ENCODE measurements around the gene ARHGAP15. TPM values are rescaled to one million over a fixed set of nuclear protein-coding genes. Genes with fewer than 3 reads are reported as not detected.

ARHGAP15 gene
- polyA plus RNA-seq, 1 donor from 2014 or later, result 190 TPM

- H3K27ac Mint-ChIP-seq, result peak overlapping the region; percentile 52 to 55 (median 54)
- peaks cover 12 to 17% (median 12%) of the 10 kb centered on the region in 3 donors for H3K4me1 Mint-ChIP-seq
- H3K27me3 Mint-ChIP-seq, result no peaks in the 10 kb centered on the region
- no peak overlapping the region for H3K4me3 Mint-ChIP-seq
- H3K9me3 Mint-ChIP-seq, result no peaks in the 10 kb centered on the region
- peaks cover 7% of the 10 kb centered on the region for H3K36me3 Mint-ChIP-seq
Observed at GRCh38 chr2:143209570-143210445, 80.6 kb downstream of the ARHGAP15 start.

DNA sequence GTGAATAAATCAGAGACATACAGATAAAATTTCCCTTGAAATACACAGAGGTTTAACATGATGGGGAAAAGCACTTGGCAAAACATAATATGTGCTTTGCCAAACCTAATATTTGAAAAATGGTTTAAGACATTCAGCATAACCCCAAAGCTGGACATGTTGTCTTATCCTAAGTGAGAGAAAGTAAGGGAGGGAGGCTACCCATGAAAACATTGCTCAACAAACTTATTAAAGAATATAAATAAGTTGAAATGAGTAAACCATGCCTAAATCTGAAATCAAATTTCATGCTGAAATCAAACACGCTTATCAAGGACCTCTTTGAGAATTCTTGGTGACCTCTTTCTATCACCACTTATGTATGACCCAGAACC, 81.2 kb downstream of the ARHGAP15 start:
- H3K4me1 Mint-ChIP-seq, result peaks cover 6 to 12% (median 7%) of the 10 kb centered on the region in 3 donors
- peaks cover 7% of the 10 kb centered on the region for H3K36me3 Mint-ChIP-seq
- no peaks in the 10 kb centered on the region for H3K9me3 Mint-ChIP-seq
- H3K27ac Mint-ChIP-seq, result peak overlapping the region in 1 of 3 donors; percentile 83
- no peaks in the 10 kb centered on the region for H3K27me3 Mint-ChIP-seq
- H3K4me3 Mint-ChIP-seq, result no peak overlapping the region

DNA sequence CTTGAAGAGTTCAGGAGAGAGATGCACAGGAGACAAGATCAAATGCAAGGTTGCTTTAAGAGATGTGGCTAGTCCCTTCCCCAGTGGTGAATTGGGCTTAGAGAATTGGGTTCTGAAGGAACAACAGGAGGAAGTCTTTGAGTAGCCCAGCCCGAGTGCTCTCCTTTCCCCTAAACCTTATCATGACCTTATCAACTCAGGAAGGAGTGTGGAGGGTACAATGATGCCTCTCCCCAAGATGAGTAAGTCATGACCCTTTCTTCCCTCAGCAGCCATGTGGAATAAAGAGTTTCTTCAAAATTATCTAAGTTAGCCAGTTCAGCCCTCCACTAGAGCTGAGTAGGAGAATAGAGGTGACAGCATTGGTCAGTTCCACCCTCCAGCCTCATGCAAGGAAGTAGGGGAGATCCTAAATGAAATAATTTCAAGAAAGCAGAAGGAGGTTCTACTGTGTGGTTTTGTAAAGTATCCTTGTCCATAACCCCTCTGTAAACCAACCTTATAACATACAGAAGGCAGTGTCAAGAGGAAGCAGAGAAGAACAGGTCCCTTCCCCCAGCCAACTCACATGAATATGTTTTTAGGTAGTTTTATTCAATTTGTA, 88.4 kb downstream of the ARHGAP15 start:
- Mint-ChIP-seq H3K9me3 (no peaks in the 10 kb centered on the region), H3K4me1 (peaks cover 13 to 20% (median 18%) of the 10 kb centered on the region in 3 donors), H3K27me3 (no peaks in the 10 kb centered on the region), H3K36me3 (no peaks in the 10 kb centered on the region), H3K27ac (peak overlapping the region; percentile 3 to 35 (median 5)), H3K4me3 (peak overlapping the region in 1 of 4 donors; percentile 0)

GRCh38 chr2:143218621-143219020, 89.4 kb downstream of the ARHGAP15 start:
- no peaks in the 10 kb centered on the region for H3K27me3 Mint-ChIP-seq
- H3K27ac Mint-ChIP-seq, result no peak overlapping the region
- H3K9me3 Mint-ChIP-seq, result no peaks in the 10 kb centered on the region
- no peak overlapping the region for H3K4me3 Mint-ChIP-seq
- peaks cover 18 to 20% (median 19%) of the 10 kb centered on the region in 3 donors for H3K4me1 Mint-ChIP-seq
- H3K36me3 Mint-ChIP-seq, result no peaks in the 10 kb centered on the region

DNA sequence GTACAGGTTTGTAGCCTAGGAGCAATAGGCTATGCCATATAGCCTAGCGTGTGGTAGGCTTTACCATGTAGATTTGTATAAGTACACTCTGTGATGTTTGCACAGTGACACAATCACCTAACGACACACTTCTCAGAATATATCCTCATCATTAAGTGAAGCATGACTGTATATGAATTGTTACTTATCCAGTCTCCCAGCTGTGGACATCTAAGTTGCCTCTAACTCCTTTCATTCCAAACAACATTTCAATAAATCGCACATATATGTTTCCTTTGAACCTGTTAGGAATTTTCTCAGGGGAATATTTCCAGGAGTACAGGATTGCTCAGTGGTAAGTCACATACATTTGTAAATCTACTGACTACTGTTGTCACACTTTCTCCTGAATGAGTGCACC, 90.0 kb downstream of the ARHGAP15 start:
- Mint-ChIP-seq H3K36me3 (no peaks in the 10 kb centered on the region), H3K27me3 (no peaks in the 10 kb centered on the region), H3K4me3 (no peak overlapping the region), H3K27ac (no peak overlapping the region), H3K4me1 (peaks cover 18 to 20% (median 19%) of the 10 kb centered on the region in 3 donors), H3K9me3 (no peaks in the 10 kb centered on the region)

- peaks cover 13 to 19% (median 16%) of the 10 kb centered on the region in 3 donors for H3K4me1 Mint-ChIP-seq
- H3K9me3 Mint-ChIP-seq, result no peaks in the 10 kb centered on the region
Observed at GRCh38 chr2:143223556-143223955, 94.3 kb downstream of the ARHGAP15 start.

DNA sequence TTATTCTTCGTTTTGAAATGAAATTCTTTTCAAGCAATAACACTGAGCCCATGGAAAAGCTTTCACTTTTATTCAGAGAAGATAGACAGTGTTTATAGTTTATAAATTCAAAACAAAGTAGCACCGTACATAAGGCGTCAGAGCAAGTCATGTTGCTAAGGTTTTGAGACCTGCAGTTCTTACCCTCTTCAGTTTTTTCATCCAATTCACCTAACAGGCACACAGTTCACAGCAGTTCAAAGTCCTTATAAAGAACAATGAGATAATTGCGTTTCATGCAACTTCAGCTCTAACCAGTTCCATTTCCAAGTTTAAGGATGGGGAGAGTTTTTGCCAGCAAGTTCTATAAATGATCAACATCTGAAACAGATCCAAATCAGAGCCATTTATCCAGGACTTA, 96.7 kb downstream of the ARHGAP15 start:
- Mint-ChIP-seq H3K4me3 (no peak overlapping the region), H3K36me3 (peaks cover 2% of the 10 kb centered on the region), H3K27me3 (no peaks in the 10 kb centered on the region), H3K9me3 (no peaks in the 10 kb centered on the region), H3K27ac (peak overlapping the region in 1 of 3 donors; percentile 33), H3K4me1 (peaks cover 12 to 19% (median 13%) of the 10 kb centered on the region in 3 donors)

More at GRCh38 chr2:143223556-143223955, 94.3 kb downstream of the ARHGAP15 start:
- Mint-ChIP-seq H3K4me3 (no peak overlapping the region), H3K27me3 (no peaks in the 10 kb centered on the region), H3K36me3 (peaks cover 2% of the 10 kb centered on the region), H3K27ac (no peak overlapping the region)

DNA sequence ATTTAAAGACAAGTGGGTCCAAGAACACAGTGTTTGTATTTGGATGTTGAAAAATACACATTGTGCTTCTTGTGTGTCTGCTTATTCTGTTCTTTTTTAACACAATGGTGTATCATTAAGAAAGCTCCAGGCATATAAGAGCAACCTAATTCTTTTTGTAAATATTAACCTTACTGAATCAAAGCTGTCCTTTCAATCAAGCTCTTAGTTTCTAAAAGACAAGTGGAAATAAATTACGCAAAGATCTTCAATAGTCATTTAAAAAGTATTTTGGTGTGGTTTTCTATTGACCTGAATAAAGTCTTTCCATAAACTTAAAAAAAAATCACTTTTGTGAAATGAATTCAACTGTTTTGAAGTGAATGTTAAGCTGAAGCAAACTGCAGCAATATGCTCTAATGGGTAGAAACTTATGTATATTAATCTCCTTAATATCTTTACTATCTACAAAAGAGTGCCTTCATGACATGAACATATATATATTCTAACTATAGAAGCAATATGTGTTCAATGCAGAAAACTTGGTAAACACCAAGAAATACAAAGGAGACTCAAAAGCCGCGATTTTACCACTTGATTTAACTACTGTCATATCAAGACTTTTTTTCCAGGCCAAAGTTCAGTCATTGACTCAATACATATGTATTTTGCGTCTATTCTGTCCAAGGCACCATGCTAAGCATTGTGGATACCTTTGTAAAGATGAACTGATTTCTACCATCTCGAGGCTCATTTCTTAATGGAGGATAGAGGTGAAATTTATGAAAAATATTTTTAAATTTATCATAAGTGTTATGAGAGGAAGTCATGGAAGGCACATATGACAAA, 97.7 kb downstream of the ARHGAP15 start:
- Mint-ChIP-seq H3K9me3 (peaks cover 0 to 5% (median 3%) of the 10 kb centered on the region in 3 donors), H3K4me1 (peaks cover 10 to 19% (median 12%) of the 10 kb centered on the region in 3 donors), H3K4me3 (no peak overlapping the region), H3K27ac (peak overlapping the region in 1 of 3 donors; percentile 47), H3K36me3 (peaks cover 7% of the 10 kb centered on the region), H3K27me3 (no peaks in the 10 kb centered on the region)

GRCh38 chr2:143229411-143229810, 100.2 kb downstream of the ARHGAP15 start:
- H3K9me3 Mint-ChIP-seq, result peaks cover 1 to 11% (median 3%) of the 10 kb centered on the region in 3 donors
- peaks cover 23% of the 10 kb centered on the region for H3K36me3 Mint-ChIP-seq
- H3K27me3 Mint-ChIP-seq, result no peaks in the 10 kb centered on the region
- H3K4me3 Mint-ChIP-seq, result no peak overlapping the region
- no peak overlapping the region for H3K27ac Mint-ChIP-seq
- peaks cover 2 to 9% (median 5%) of the 10 kb centered on the region in 3 donors for H3K4me1 Mint-ChIP-seq

DNA sequence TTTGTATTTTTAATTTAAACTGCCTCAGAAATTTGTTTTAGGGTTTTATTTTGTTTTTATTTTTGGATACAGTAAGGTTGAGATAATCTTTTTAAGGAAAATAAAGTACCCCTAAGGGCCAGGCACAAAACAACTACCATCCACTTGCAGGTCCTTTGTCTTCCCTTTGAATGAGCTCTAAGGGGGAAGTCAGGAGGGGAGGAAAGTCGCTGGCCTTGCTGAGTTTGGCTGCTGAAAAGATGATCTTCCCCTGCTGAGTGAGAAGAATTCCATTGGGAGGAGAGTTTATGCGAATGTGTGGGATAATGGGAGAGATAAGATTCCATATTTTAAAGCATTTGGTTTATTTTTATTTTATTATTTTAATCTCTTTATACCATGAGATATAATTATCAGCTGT, 100.7 kb downstream of the ARHGAP15 start:
- Mint-ChIP-seq H3K4me3 (no peak overlapping the region), H3K27ac (no peak overlapping the region), H3K27me3 (no peaks in the 10 kb centered on the region), H3K4me1 (peaks cover 2 to 9% (median 7%) of the 10 kb centered on the region in 3 donors), H3K9me3 (peaks cover 1 to 11% (median 3%) of the 10 kb centered on the region in 3 donors), H3K36me3 (peaks cover 23% of the 10 kb centered on the region)

DNA sequence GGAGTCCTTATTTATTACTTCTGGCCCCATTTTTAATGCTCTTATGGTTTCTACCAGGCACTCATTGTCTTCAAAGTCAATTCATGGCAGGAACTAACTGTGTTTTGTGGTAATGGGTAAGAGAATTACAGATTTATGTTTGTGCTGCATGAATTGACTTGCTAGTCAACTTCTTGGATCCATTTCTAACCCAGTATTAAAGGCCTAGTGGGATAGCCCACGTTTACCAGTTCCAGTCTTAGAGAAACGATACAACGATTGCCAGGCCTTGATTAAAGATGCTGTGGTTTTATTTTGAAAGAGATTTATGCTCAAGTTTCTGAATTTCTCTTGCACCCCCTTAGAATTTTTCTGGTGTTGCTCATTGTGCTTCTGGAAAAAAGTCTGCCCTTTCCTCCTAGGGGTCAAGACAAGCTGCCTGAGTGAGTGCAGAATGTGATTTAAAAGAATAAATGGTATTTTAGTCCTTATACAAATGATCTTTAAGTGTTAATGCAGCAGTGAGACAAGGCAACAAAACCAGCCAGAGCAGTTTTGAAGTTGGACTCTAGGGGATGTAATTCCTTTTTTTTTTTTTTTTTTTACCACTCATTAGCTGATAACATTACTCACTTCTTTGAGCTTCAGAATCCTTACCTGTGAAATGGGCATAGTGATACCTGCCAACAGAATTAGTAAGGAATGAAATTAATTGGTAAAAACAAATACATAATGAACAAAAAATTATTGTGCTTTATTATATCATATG, 101.5 kb downstream of the ARHGAP15 start:
- no peak overlapping the region for H3K27ac Mint-ChIP-seq
- H3K4me1 Mint-ChIP-seq, result peaks cover 2 to 10% (median 10%) of the 10 kb centered on the region in 3 donors
- H3K36me3 Mint-ChIP-seq, result peaks cover 23% of the 10 kb centered on the region
- no peak overlapping the region for H3K4me3 Mint-ChIP-seq
- H3K9me3 Mint-ChIP-seq, result peaks cover 1 to 11% (median 3%) of the 10 kb centered on the region in 3 donors
- no peaks in the 10 kb centered on the region for H3K27me3 Mint-ChIP-seq

DNA sequence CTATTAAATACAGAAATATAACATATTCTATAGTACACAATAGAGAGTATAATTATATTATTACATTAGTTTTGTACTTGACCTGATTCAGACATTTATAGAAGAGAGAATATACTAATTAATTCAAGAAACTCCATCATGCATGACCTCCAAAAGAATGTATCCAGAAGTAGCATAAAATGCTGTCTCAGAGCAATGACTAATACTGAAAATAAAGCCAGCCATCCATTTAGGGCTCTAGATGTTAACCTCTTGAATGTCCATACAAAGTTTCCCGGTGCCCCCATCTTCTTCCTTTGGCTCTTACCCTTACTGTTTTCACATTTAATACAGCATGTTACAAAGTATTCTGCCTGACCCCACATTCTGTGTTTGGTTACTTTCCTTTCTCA, 102.0 kb downstream of the ARHGAP15 start:
- Mint-ChIP-seq H3K4me1 (peaks cover 2 to 10% (median 5%) of the 10 kb centered on the region in 3 donors), H3K9me3 (peaks cover 1 to 11% (median 3%) of the 10 kb centered on the region in 3 donors), H3K4me3 (no peak overlapping the region), H3K27ac (no peak overlapping the region), H3K36me3 (peaks cover 23% of the 10 kb centered on the region), H3K27me3 (no peaks in the 10 kb centered on the region)

GRCh38 chr2:143237146-143237777, 108.0 kb downstream of the ARHGAP15 start:
- H3K36me3 Mint-ChIP-seq, result peaks cover 25% of the 10 kb centered on the region
- H3K27me3 Mint-ChIP-seq, result no peaks in the 10 kb centered on the region
- H3K27ac Mint-ChIP-seq, result no peak overlapping the region
- no peak overlapping the region for H3K4me3 Mint-ChIP-seq
- H3K4me1 Mint-ChIP-seq, result peaks cover 4 to 10% (median 9%) of the 10 kb centered on the region in 3 donors
- H3K9me3 Mint-ChIP-seq, result peaks cover 0 to 6% (median 1%) of the 10 kb centered on the region in 3 donors

Data from IgD-negative memory B cell (primary cell).